ENCODE measurements around the gene GRIN3A.

DNA sequence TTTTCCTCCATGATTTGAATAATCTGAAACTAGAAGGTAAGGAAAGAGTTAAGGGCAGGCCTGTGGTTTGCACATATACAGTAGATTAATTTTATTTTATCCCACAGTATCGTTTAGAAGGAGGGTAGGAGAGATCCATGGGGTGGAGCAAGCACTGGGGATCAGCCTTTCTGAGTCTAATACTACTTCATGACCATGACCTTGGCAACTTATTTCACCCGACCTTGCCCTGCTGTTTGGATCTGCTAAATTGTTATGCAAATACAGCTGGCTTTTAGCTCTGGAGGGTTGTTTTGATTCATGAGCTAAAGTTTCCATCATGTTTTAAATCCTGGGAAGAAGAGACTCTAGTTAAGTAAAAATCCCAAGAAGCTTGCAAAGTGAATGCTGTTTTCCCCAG lies 864 bp upstream of the GRIN3A start:
- TF ChIP-seq CTCF (IDR thresholded peaks at IDR 0.05) (no peak), EZH2 (IDR thresholded peaks at IDR 0.05) (no peak)
